Measurements from ENCODE around the gene MEF2C.
"Not testable (repeated sequence)": the region's sequence is repeated elsewhere in the genome, so short reads cannot be mapped to it uniquely, and the experiment has no call there.

MEF2C gene

GRCh38 chr5:88793797-88794196 is 89.2 kb downstream of the MEF2C start:
- DNase-seq = not testable (repeated sequence)

DNA sequence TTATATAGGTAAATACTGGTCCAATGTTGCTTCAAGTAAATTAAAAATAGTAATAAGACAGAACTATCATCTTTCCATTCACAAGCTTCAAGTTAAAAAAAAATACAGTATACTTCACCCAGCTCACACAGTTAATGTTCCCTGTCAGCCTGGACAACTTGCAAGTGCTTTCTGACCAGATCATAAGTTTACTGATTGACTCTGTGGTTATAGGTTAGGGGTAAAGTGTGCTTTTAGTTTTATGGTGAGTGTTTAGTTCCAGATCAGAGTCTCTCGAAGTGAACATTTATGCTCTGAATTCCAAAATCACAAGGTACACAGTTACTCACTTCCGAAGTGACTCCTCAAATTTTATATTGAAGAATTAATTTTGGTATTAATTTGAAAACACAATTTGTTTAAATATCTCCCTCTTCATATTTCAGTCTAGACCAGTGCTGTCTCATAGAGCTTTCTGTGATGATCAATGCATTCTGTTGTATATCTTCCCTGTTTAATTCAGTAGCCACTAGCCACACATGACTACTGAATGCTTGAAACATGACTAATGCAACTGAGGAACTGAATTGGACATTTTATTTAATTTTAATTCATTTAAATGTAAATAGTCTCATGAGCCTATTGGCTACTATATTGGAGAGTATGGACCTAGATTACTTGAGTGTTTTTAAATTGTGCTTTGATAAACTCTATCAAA is 90.7 kb downstream of the MEF2C start:
- no peak for DNase-seq

GRCh38 chr5:88787856-88788255 is 95.1 kb downstream of the MEF2C start:
- no peak for DNase-seq

- DNase-seq = no peak
Observed at GRCh38 chr5:88786789-88787188, 96.2 kb downstream of the MEF2C start.

- DNase-seq = no peak
Observed at GRCh38 chr5:88785746-88786565, 97.0 kb downstream of the MEF2C start.

GRCh38 chr5:88782571-88782970 is 100.4 kb downstream of the MEF2C start:
- no peak for DNase-seq

GRCh38 chr5:88780736-88781135 is 102.2 kb downstream of the MEF2C start:
- DNase-seq = no peak

- DNase-seq = no peak
Observed at GRCh38 chr5:88778736-88779135, 104.2 kb downstream of the MEF2C start.

DNA sequence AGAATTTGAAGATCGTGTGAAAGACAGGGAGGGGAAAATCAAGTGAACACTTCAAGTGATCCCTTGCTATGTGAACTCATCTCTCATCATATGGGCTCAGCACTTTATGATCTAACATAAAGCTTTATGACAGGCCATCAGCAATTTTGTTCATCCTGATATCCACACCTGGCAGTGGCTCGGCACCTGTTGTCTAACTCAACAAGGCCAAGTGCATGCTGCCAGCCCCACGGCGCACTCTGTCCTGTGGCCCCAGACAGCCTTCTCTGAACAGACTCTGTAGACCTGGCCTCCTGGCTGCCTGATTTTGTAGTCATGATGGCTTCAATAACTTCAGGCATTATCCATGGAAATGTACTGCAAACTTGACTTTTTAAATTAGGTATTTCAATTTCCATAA is 106.3 kb downstream of the MEF2C start:
- no peak for DNase-seq

DNA sequence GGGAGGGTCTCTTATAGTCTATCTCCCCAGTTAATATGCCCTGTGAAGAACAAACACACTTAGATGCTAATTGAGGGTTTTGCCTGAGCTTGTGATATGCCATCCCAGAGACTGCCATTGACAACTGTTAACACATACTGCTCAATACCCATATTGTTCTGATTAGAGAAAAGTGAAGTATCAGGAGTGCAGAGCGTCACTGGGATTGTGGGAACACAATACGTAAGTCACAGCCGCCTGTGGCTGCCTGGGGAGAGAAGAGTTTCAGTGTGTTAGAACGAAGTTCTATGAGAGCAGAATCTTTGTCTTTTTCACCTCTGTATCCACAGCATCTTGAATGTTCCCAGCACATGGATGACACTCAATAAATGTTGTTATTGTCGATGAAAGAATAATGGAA is 110.2 kb downstream of the MEF2C start:
- no peak for DNase-seq

- DNase-seq = no peak
Observed at GRCh38 chr5:88772047-88772446, 110.9 kb downstream of the MEF2C start.

GRCh38 chr5:88770276-88771257 is 112.4 kb downstream of the MEF2C start:
- no peak for DNase-seq

GRCh38 chr5:88769165-88769564 is 113.8 kb downstream of the MEF2C start:
- no peak for DNase-seq

DNA sequence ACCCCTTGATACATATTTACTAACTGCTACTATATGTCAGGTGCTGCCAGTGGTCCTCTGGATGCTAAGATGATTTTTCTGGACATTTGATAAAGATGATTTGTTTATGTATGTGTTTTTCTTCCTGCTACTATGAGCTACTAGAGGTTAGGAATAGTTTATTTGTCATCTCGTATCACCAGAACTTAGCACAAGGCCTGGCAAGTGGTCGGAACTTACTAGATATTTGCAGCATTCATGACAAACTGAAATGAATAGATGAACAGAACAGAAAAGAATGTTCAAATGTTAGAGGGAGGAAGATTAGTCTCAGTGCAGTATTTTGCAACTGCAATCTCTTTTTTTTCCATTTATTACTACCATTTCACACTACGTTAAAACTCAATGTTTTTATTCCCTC is 114.6 kb downstream of the MEF2C start:
- DNase-seq = no peak

GRCh38 chr5:88765798-88766197 is 117.2 kb downstream of the MEF2C start:
- DNase-seq = no peak

DNA sequence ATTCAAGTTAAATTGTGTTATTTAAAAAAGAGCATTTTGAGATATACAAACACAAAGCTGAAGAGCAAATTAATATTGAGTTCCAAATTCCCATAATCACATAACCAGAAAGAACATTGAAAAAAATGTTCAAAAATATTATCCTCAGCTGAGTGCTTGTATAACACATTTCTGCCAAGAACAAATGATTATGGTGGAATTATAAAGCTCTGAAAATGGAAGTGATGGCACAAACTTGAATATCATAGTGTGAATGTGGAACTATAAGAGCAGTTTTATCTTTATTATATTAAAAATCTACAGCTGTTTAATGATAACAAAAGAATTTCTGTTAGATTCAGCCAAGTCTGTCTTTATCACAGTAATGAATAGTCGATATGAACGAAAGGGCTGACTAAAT is 117.8 kb downstream of the MEF2C start:
- no peak for DNase-seq

- no peak for DNase-seq
Observed at GRCh38 chr5:88761939-88762338, 121.0 kb downstream of the MEF2C start.

DNA sequence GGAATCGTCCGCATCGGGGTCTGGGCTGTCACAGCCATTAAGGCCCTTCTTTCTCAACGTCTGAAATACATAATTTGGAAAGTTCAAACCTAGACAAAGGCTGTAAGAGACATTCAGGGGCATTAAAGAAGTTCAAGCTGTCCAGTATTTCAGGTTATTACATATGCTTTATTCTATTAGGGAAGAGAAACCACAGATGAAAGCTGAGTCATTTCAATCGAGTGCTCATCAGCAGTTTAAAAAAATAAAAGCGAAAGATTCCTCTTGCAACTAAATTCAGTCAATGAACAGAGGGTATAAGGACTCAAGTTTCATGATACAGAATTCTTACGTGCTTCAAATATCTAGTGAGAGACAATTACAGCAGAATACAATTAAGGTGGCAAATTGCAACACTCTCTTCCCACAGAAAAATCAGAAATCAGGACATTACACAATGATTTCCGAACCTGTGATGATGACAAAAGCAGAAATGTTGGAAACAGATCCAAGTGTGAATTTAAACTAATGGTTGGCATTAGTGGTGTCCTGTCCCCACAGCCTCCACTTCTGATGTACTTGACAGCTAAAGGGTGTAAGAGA is 121.6 kb downstream of the MEF2C start:
- no peak for DNase-seq

GRCh38 chr5:88760527-88760926 is 122.5 kb downstream of the MEF2C start:
- no peak for DNase-seq

DNA sequence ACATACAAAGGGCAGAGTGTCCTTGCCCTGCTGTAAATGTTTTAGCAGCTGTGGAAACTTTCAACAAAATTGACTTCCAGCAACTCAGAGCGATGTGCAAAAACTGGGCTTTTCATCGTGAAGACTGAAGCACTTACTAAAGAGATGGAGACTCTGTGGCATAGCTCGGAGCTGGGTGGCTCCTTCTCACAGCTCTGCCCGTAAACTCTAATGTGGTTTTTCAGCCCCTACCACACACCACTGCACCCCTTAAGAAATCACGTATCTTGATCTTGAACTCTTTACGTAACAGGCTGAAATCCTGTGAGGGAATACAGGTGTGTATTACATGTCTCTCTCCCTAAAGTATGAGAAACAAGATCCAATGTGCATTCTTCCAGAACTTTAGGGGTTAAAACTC is 124.4 kb downstream of the MEF2C start:
- no peak for DNase-seq

GRCh38 chr5:88758184-88758583 is 124.8 kb downstream of the MEF2C start:
- DNase-seq = no peak

GRCh38 chr5:88756953-88757352 is 126.0 kb downstream of the MEF2C start:
- no peak for DNase-seq

DNA sequence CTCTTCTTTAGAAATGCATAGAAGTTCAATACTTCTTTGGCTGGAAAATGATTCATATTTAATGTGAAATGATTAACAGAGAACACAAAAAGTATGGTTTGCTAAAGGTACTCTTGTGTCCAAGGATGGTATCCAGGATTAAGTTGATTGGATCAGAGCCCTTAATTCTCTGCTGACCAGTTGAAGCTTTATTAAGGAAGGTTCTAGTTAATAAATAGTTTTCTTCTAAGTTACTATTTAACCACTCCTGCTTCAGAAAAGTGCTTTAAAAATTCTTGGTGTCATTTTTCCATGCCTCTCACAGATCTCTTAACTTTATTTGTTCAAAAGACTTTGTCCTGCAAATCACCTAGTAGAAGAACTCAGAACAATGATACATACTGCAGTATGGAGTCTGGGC is 134.3 kb downstream of the MEF2C start:
- DNase-seq = no peak
